Adrenal gland (tissue), 12 donors: Measurements from ENCODE around the gene KCNAB1. TPM values are rescaled to one million over a fixed set of nuclear protein-coding genes. Genes with fewer than 3 reads are reported as not detected.

ENCODE experiments used
- DNase-seq, 7 donors: peaks; one replicate each; pipeline ENCODE4 v3.0.0-alpha.2; 2019 to 2020
- H3K27ac ChIP-seq, 5 donors: fragments of 200-600 bp; sonication (generic) in 4 of 5; 1 replicate in 3 of 5; 2 replicates in 2 of 5; pipeline versions ENCODE4 v1.5.1 to v1.8.0; 2016 to 2020; ENCODE audit warnings: mild to moderate bottlenecking in 1 of 5
- H3K27me3 ChIP-seq: fragments of 200-600 bp; 2 replicates; pipeline ENCODE4 v1.8.0; 2021
- H3K36me3 ChIP-seq, 2 donors: fragments of 200-600 bp; replicated peaks in 1 of 2; 1 replicate in 1 of 2; 2 replicates in 1 of 2; pipeline versions ENCODE4 v1.5.1 to v1.8.0; 2018 to 2022
- H3K4me1 ChIP-seq, 2 donors: fragments of 200-600 bp; replicated peaks in 1 of 2; 1 replicate in 1 of 2; 2 replicates in 1 of 2; pipeline versions ENCODE4 v1.5.1 to v1.8.0; 2018 to 2021
- H3K4me3 ChIP-seq, 4 donors: fragments of 200-600 bp; sonication (generic) in 3 of 4; one replicate each; pipeline ENCODE4 v1.5.1; 2016 to 2018
- H3K9me3 ChIP-seq, 3 donors: fragments of 200-600 bp; sonication (generic) in 1 of 3; replicated peaks in 1 of 3; 1 replicate in 2 of 3; 2 replicates in 1 of 3; pipeline versions ENCODE4 v1.5.1 to v1.8.0; 2016 to 2021
- POLR2A ChIP-seq, 2 donors: fragments of 450-650 bp; IDR thresholded peaks; one replicate each; pipeline ENCODE4 v1.6.1; 2017; ENCODE audit warnings: antibody characterized with exemption in 2 of 2, mild to moderate bottlenecking in 2 of 2, moderate library complexity in 1 of 2
- WGBS, 4 donors: extraction: QIAGEN DNeasy Blood & Tissue Kit in 2 of 4; methylation state at CpG; one replicate each; pipeline versions ENCODE4 v1.1.5 to v1.1.7; 2013 to 2017; 5-methylcytosine and 5-hydroxymethylcytosine counted together
- intact Hi-C, 2 donors: fragments of 100-400 bp; cut with DNase I; formaldehyde crosslinking; loops; one replicate each; pipeline versions ENCODE4 v1.14.1 to v1.15.0; 2022 to 2023
- polyA plus RNA-seq, 3 donors: library from polyadenylated mRNA; stranded (reverse); fragments of 200-250 nt in 2 of 3; fragments of 350-450 nt in 1 of 3; fragmentation: Illumina TruSeq in 1 of 3; extraction: RNeasy Lipid Tissue Mini Kit (QIAGEN cat#74804) in 1 of 3; gene quantifications; one replicate each; pipeline ENCODE4 v1.2.3, GENCODE V29; 2013 to 2014
- total RNA-seq, 9 donors: library from RNA; depleted of rRNA in 4 of 9; stranded (reverse); fragments of >200 nt in 4 of 9; fragments of 120-200 nt in 1 of 9; fragmentation: NEBNext Ultra II Directional in 1 of 9; extraction: Animal tissue kit (Norgen Biotek cat#: 25700) in 1 of 9; gene quantifications; one replicate each; pipeline versions ENCODE4 v1.1.0 to v1.2.4, GENCODE V29; 2013 to 2023
- TF ChIP-seq, protein P1 (sequence below), 6 experiments: fragments of 450-650 bp in 4 of 6; fragments of 200-600 bp in 2 of 6; sonication (generic) in 1 of 6; IDR thresholded peaks; 1 replicate in 5 of 6; 2 replicates in 1 of 6; pipeline versions ENCODE4 v1.5.1 to v1.8.0; 2016 to 2021; ENCODE audit warnings: antibody characterized with exemption in 6 of 6, mild to moderate bottlenecking in 2 of 6, moderate library complexity in 1 of 6
- donor health status: healthy with polysubstance abuse.
- donor health status: Bipolar disorder and iron deficiency.
- donor health status: DM: yes; HTN: yes; CAD: no.
- donor health status: DM: no; HTN: no; CAD: no.
- donor health status: DM: no; HTN: no; CAD: no.
- donor health status: DM: yes; HTN: yes; CAD: no.

Gene KCNAB1
- total and polyA plus RNA-seq, 12 donors: 0.36 to 5.0 (median 1.5) TPM

DNA sequence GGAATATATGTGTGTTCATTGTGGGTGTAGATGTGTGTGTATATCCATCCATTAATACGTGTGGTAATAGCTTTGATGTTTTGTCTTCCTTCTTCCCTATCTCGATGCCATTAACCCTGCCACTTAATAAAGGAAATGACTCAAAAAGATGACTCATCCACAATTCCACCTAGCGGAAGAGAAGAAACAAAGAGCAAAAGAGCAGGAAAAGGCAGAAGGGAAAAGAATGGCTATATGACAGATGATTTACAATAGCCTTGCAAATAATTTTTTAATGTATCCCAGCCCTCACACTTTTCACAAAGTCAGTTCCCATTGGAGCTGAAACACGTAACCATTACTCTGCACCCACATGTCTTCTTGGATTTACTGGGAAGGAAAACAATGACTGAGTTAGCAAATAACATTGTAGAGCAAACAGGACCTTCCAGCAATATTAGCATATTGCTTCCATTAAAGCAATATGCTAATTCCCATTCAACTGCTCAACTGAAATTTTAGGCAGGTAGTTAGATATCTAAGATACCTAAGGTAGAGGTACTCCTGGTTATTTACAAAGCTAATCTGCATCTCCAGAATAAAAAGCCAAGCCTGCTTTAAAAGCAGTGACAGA lies 197.2 kb downstream of the KCNAB1 start:
- DNase-seq: no peak
- H3K36me3 ChIP-seq: no peaks in the 10 kb centered on the region
- 30 to 43% (median 34%) methylated on average over 4 of the region's 4 CpGs for WGBS, 4 donors
- no peaks in the 10 kb centered on the region for H3K4me1 ChIP-seq
- TF ChIP-seq, protein P1, sequence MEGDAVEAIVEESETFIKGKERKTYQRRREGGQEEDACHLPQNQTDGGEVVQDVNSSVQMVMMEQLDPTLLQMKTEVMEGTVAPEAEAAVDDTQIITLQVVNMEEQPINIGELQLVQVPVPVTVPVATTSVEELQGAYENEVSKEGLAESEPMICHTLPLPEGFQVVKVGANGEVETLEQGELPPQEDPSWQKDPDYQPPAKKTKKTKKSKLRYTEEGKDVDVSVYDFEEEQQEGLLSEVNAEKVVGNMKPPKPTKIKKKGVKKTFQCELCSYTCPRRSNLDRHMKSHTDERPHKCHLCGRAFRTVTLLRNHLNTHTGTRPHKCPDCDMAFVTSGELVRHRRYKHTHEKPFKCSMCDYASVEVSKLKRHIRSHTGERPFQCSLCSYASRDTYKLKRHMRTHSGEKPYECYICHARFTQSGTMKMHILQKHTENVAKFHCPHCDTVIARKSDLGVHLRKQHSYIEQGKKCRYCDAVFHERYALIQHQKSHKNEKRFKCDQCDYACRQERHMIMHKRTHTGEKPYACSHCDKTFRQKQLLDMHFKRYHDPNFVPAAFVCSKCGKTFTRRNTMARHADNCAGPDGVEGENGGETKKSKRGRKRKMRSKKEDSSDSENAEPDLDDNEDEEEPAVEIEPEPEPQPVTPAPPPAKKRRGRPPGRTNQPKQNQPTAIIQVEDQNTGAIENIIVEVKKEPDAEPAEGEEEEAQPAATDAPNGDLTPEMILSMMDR (IDR thresholded peaks at IDR 0.05): no peak
- TF ChIP-seq POLR2A (IDR thresholded peaks at IDR 0.05): no peak
- no peaks in the 10 kb centered on the region for H3K27me3 ChIP-seq
- H3K4me3 ChIP-seq: no peak overlapping the region
- intact Hi-C loops: no loop called here
- H3K9me3 ChIP-seq: no peaks in the 10 kb centered on the region
- no peak overlapping the region for H3K27ac ChIP-seq

GRCh38 chr3:156321945-156322344 lies 201.6 kb downstream of the KCNAB1 start:
- Histone ChIP-seq H3K27ac (no peak overlapping the region), H3K4me1 (no peaks in the 10 kb centered on the region), H3K27me3 (no peaks in the 10 kb centered on the region), H3K4me3 (no peak overlapping the region), H3K36me3 (no peaks in the 10 kb centered on the region), H3K9me3 (no peaks in the 10 kb centered on the region)
- DNase-seq: no peak
- TF ChIP-seq, protein P1 (IDR thresholded peaks at IDR 0.05): no peak
- TF ChIP-seq POLR2A (IDR thresholded peaks at IDR 0.05): no peak
- intact Hi-C loops: no loop called here
- WGBS, 4 donors: 54 to 72% (median 67%) methylated on average over 4 of the region's 4 CpGs

GRCh38 chr3:156323466-156323865 lies 203.1 kb downstream of the KCNAB1 start:
- intact Hi-C loops: no loop called here
- Histone ChIP-seq H3K4me1 (no peaks in the 10 kb centered on the region), H3K27ac (no peak overlapping the region), H3K27me3 (no peaks in the 10 kb centered on the region), H3K4me3 (no peak overlapping the region), H3K36me3 (no peaks in the 10 kb centered on the region), H3K9me3 (no peaks in the 10 kb centered on the region)
- DNase-seq: no peak
- WGBS, 4 donors: 47 to 59% (median 51%) methylated on average over 3 of the region's 3 CpGs
- TF ChIP-seq, protein P1 (IDR thresholded peaks at IDR 0.05): no peak
- TF ChIP-seq POLR2A (IDR thresholded peaks at IDR 0.05): no peak

- intact Hi-C loops: no loop called here
Observed at GRCh38 chr3:156330415-156330814, 210.0 kb downstream of the KCNAB1 start.

More at GRCh38 chr3:156330415-156330814, 210.0 kb downstream of the KCNAB1 start:
- Histone ChIP-seq H3K27me3 (no peaks in the 10 kb centered on the region), H3K36me3 (no peaks in the 10 kb centered on the region), H3K9me3 (no peaks in the 10 kb centered on the region), H3K27ac (no peak overlapping the region), H3K4me3 (no peak overlapping the region), H3K4me1 (no peaks in the 10 kb centered on the region)
- TF ChIP-seq, protein P1 (IDR thresholded peaks at IDR 0.05): no peak
- no peak for TF ChIP-seq POLR2A (IDR thresholded peaks at IDR 0.05)
- WGBS, 4 donors: 58 to 73% (median 64%) methylated on average over 2 of the region's 2 CpGs
- no peak for DNase-seq
